ENCODE measurements around the gene EDIL3. TPM values are rescaled to one million over a fixed set of nuclear protein-coding genes. Genes with fewer than 3 reads are reported as not detected.
"Not testable (repeated sequence)": the region's sequence is repeated elsewhere in the genome, so short reads cannot be mapped to it uniquely, and the experiment has no call there.

Gene EDIL3
- total RNA-seq, 2 experiments from 2014 or later = not detected

DNA sequence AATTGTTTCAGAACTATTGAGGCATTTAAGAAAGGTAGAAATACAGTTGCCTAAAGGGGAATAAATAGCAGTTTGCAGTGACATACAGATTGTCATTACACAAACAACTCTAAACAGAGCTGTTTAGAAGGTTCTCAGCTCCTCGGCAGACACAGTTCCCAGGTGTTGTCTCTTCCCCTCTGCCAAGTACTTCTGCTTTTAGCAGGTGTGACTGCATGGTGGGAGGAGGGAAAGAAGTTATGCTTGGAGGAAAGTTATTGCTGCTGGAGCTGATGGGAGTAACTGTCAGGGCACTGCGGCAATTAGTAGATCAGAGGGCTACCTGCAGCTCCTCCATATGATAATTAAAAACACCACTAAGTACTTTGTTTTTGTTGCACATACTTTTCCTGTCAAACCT, 14.5 kb downstream of the EDIL3 start:
- Mint-ChIP-seq H3K9me3 (no peaks in the 10 kb centered on the region), H3K4me1 (no peaks in the 10 kb centered on the region), H3K27ac (no peak overlapping the region), H3K36me3 (ENCODE audit: low read depth) (no peaks in the 10 kb centered on the region), H3K4me3 (no peak overlapping the region), H3K27me3 (no peaks in the 10 kb centered on the region)
- ChIA-PET CTCF (no interaction called here), POLR2A (no interaction called here)
- no peak for DNase-seq

DNA sequence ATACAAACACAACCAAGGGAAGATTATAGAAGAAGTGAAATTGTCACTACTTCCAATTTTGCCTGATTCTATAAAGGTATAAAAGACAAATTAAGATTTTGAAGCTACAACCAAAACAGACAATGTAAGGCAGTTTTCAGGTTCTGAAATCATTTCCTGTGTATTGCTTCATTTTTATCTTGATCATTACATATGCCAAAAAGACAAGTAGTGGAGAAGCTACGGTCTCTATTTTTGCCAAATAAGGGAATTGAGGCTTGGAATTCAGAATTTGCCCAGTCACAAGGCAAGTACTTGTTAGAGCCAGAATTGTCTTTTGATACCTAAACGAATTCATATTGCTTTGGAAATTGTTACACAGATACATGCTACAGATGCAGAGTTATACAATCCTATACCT, 20.6 kb downstream of the EDIL3 start:
- Mint-ChIP-seq H3K9me3 (no peaks in the 10 kb centered on the region), H3K36me3 (ENCODE audit: low read depth) (no peaks in the 10 kb centered on the region), H3K27ac (no peak overlapping the region), H3K4me1 (no peaks in the 10 kb centered on the region), H3K27me3 (no peaks in the 10 kb centered on the region), H3K4me3 (no peak overlapping the region)
- CTCF ChIA-PET = no interaction called here
- POLR2A ChIA-PET = no interaction called here
- no peak for DNase-seq

DNA sequence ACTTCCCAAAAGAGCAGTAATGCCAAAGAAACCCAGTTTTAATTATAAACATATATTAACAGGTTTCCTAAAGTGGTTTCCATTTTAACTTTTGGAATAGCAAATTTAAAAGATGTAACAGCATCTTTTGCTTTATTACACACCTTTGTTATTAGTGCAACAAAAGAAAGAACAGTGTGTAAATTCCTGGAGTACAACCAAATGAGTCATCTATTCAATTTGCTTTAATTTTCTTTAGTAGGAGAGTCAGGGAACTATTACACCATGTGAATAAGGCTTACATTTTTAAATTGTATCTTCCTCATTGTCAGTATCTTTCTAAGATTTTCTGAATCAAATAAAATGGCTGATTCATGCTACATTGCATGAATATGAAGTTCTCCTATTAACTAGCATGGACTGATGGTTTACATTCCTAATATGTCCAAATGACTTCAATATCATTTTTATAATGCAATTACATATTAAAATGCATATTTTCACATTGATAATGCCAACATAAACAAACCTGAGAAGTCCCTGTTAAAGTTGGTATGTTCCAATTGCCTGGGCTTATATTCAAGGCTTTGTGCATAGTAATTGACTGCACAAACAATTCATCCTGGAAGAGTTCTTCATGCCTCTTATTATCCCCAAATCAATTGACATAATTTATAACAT, 22.5 kb downstream of the EDIL3 start:
- CTCF ChIA-PET = no interaction called here
- no peak overlapping the region for H3K27ac Mint-ChIP-seq
- no peaks in the 10 kb centered on the region for H3K27me3 Mint-ChIP-seq
- no peaks in the 10 kb centered on the region for H3K4me1 Mint-ChIP-seq
- H3K36me3 Mint-ChIP-seq (ENCODE audit: low read depth) = no peaks in the 10 kb centered on the region
- H3K4me3 Mint-ChIP-seq = no peak overlapping the region
- no peaks in the 10 kb centered on the region for H3K9me3 Mint-ChIP-seq
- POLR2A ChIA-PET = no interaction called here
- no peak for DNase-seq

DNA sequence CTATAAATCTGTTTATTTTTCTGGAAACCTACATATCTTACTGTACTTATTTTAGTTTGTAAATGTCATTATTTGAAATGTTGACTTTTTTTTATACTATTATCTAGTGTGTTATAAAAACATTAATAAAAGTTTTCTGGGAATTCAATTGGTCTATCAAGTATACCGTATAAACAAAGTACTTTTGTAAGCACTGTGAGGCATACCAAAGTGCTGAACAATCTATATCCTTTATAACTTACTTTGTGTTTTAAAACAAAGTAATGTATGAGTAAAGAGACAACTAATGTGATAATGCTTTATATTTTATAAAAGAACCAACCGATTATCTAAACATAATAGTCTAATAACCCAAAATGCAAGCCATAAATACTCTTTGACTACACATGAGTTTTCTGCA, 23.1 kb downstream of the EDIL3 start:
- Mint-ChIP-seq H3K4me1 (no peaks in the 10 kb centered on the region), H3K4me3 (no peak overlapping the region), H3K36me3 (ENCODE audit: low read depth) (no peaks in the 10 kb centered on the region), H3K27ac (no peak overlapping the region), H3K9me3 (no peaks in the 10 kb centered on the region), H3K27me3 (no peaks in the 10 kb centered on the region)
- CTCF ChIA-PET = no interaction called here
- no peak for DNase-seq
- POLR2A ChIA-PET = no interaction called here

DNA sequence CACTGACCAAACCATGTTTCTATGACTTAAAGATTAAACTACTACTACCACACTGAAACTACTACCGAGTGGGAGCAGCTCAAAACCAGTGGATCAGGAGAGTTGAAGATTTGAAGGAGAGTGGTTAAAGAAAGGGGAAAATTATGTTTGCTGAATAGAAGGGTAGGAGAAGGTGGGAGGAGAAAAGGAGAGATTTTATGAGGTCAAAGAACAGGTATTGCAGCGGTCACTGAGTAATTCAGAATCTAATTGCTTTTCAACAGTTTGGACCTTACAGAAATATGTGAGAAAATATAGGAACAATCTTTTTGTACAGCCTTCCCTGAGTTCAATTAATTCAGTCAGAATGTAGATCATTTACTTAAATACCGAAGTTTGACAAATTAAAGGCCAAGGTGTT, 24.6 kb downstream of the EDIL3 start:
- Mint-ChIP-seq H3K36me3 (ENCODE audit: low read depth) (no peaks in the 10 kb centered on the region), H3K4me1 (no peaks in the 10 kb centered on the region), H3K9me3 (no peaks in the 10 kb centered on the region), H3K4me3 (no peak overlapping the region), H3K27me3 (no peaks in the 10 kb centered on the region), H3K27ac (no peak overlapping the region)
- ChIA-PET CTCF (no interaction called here), POLR2A (no interaction called here)
- no peak for DNase-seq

DNA sequence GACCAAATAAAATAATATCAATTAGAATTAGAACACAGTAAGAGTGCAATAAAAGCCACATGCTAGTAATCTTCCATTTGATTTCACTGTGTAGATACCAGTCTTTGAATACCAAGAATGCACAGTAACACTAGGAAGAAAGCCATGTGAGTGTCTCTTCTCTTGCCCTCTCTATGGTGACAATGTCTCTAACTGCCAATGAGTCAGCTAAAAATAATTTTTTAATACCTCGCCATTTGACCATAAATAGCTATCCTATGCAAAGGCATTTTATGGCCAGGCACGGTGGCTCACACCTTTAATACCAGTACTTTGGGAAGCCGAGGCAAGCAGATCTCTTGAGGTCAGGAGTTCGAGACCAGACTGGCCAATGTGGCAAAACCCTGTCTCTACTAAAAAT, 30.6 kb downstream of the EDIL3 start:
- Mint-ChIP-seq H3K4me3 (no peak overlapping the region), H3K4me1 (no peaks in the 10 kb centered on the region), H3K9me3 (no peaks in the 10 kb centered on the region), H3K36me3 (ENCODE audit: low read depth) (no peaks in the 10 kb centered on the region), H3K27me3 (no peaks in the 10 kb centered on the region), H3K27ac (no peak overlapping the region)
- CTCF ChIA-PET = interaction anchor here (0.8 kb wide), 1 partner anchor 13 kb away, joined by 3 read pairs; no protein-coding TSS in a partner anchor
- POLR2A ChIA-PET = no interaction called here
- DNase-seq = no peak

DNA sequence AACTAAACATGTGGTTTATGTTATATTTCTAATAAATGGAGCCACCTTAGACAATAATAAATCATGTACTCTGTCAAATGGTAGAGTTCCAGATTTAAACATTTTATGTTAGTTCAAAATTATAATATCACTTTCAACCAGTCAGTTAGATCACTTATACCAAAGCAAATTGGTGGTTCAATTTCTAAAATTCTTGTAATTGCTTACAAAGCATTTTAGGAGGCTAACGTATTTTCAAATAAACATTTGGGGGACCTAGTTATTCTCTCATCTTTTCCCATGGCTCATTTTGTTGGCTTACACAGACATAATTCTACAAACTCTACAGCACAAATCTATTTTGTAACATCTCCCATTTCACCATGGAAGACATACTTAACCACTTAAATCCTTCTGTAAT, 39.9 kb downstream of the EDIL3 start:
- no peak for DNase-seq
- H3K36me3 Mint-ChIP-seq (ENCODE audit: low read depth) = no peaks in the 10 kb centered on the region
- ChIA-PET POLR2A (no interaction called here), CTCF (interaction anchor here (0.6 kb wide), 1 partner anchor 132 kb away, joined by 4 read pairs; no protein-coding TSS in a partner anchor)
- no peak overlapping the region for H3K27ac Mint-ChIP-seq
- H3K9me3 Mint-ChIP-seq = no peaks in the 10 kb centered on the region
- no peak overlapping the region for H3K4me3 Mint-ChIP-seq
- H3K27me3 Mint-ChIP-seq = no peaks in the 10 kb centered on the region
- H3K4me1 Mint-ChIP-seq = no peaks in the 10 kb centered on the region

DNA sequence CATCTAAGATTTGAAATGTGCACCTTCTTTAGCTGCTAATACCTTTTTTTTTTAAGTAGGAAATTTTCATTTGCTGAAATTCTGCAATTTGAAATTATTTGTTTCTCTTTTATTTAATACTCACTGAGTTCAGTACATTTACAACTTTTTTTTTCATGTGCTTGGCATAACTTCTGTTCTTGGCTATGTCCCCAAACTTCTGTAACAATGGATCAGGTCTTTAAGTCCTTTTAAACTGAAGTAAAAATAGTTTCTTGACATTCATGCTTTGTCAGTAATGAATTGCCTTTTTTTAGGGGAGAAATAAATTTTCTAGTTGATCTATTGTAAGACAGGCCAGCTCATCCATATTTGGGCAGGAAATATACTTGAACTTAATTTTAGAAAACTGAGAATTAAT, 41.5 kb downstream of the EDIL3 start:
- H3K27ac Mint-ChIP-seq = no peak overlapping the region
- CTCF ChIA-PET = no interaction called here

DNA sequence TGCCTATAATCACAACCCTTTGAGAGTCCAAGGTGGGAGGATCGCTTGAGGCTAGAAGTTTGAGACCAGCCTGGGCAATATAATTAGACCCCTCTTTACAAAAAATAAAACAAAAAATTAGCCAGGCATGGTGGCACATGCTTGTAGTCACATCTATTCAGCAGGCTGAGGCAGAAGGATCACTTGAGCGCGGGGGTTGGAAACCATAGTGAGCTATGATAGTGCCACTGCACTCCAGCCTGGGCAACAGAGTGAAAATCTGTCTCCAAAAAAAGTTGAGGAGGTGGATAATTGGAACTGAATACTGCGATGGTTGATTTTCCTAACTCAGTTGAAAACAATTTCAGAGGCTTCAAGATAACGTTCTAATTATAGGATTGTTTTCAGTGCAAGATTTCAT, 52.6 kb downstream of the EDIL3 start:
- Mint-ChIP-seq H3K4me1 (no peaks in the 10 kb centered on the region), H3K9me3 (peaks cover 2% of the 10 kb centered on the region), H3K36me3 (ENCODE audit: low read depth) (no peaks in the 10 kb centered on the region), H3K4me3 (no peak overlapping the region), H3K27me3 (no peaks in the 10 kb centered on the region), H3K27ac (no peak overlapping the region)
- ChIA-PET POLR2A (no interaction called here), CTCF (interaction anchor here (0.9 kb wide), 1 partner anchor 28 kb away, joined by 3 read pairs; no protein-coding TSS in a partner anchor)
- DNase-seq = no peak

More for the DNA sequence above, 41.5 kb downstream of the EDIL3 start:
- H3K4me1 Mint-ChIP-seq = no peaks in the 10 kb centered on the region
- no peak overlapping the region for H3K4me3 Mint-ChIP-seq
- no peaks in the 10 kb centered on the region for H3K9me3 Mint-ChIP-seq
- H3K36me3 Mint-ChIP-seq (ENCODE audit: low read depth) = no peaks in the 10 kb centered on the region
- POLR2A ChIA-PET = no interaction called here
- H3K27me3 Mint-ChIP-seq = no peaks in the 10 kb centered on the region
- no peak for DNase-seq

DNA sequence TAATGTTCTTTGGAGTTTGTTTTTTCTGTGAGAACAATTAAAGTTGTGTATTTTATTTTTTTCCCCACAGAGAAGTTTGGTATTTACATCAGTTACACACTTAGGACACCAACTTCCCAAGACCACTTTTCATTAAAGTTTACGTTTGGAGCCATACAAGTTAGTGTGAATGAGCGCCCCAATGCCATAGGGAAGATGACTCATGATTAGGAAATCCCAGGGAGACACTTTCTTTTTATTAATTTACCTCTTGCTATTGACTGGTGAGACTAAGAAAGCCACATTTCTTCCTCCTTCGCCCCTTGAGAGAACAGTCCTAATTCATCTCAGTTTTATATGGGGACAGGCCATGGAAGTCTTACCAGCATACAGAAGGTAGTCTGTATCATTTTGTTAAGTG, 57.1 kb downstream of the EDIL3 start:
- Mint-ChIP-seq H3K4me3 (no peak overlapping the region), H3K9me3 (peaks cover 2% of the 10 kb centered on the region), H3K27ac (no peak overlapping the region), H3K27me3 (no peaks in the 10 kb centered on the region), H3K4me1 (no peaks in the 10 kb centered on the region), H3K36me3 (ENCODE audit: low read depth) (no peaks in the 10 kb centered on the region)
- ChIA-PET POLR2A (no interaction called here), CTCF (no interaction called here)
- no peak for DNase-seq

DNA sequence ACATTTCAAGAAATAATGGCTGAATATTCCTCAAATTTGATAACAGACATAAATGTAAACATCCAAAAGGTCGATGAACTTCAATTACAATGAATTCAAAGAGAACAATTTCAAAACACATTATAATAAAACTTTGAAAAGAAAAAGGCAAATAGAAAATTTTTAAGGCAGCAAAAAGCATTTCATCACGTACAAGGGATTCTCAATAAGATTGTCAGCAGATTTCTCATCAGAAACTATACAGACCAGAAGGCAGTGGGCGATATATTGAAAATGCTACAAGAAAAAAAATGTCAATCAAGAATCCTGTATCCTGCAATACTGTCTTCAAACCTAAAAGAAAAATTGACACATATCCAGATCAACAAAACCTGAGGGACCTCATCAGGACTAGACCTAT, 62.0 kb downstream of the EDIL3 start:
- Mint-ChIP-seq H3K27ac (no peak overlapping the region), H3K27me3 (no peaks in the 10 kb centered on the region), H3K9me3 (no peaks in the 10 kb centered on the region), H3K36me3 (ENCODE audit: low read depth) (no peaks in the 10 kb centered on the region), H3K4me1 (no peaks in the 10 kb centered on the region), H3K4me3 (no peak overlapping the region)
- ChIA-PET POLR2A (no interaction called here), CTCF (no interaction called here)
- DNase-seq = no peak

DNA sequence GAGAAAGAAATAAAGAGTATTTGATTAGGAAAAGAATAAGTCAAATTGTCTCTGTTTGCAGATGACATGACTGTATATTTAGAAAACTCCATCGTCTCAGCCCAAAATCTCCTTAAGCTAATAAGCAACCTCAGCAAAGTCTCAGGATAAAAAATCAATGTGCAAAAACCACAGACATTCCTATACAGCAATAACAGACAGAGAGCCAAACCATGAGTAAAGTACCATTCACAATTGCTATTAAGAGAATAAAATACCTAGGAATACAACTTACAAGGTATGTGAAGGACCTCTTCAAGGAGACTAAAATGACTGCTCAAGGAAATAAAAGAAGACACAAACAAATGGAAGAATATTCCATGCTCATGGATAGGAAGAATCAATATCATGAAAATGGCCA, 66.9 kb downstream of the EDIL3 start:
- H3K27me3 Mint-ChIP-seq; H3K27ac Mint-ChIP-seq; H3K4me1 Mint-ChIP-seq; H3K36me3 Mint-ChIP-seq (ENCODE audit: low read depth); H3K9me3 Mint-ChIP-seq; H3K4me3 Mint-ChIP-seq; DNase-seq; CTCF ChIA-PET; POLR2A ChIA-PET: not testable (repeated sequence)

DNA sequence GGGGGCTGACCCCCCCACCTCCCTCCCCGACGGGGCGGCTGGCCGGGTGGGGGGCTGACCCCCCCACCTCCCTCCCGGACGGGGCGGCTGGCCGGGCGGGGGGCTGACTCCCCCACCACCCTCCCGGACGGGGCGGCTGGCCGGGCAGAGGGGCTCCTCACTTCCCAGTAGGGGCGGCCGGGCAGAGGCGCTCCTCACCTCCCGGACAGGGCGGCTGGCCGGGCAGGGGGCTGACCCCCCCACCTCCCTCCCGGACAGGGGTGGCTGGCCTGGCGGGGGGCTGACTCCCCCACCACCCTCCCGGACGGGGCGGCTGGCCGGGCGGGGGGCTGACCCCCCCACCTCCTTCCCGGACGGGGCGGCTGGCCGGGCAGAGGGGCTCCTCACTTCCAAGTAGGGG, 72.4 kb downstream of the EDIL3 start:
- DNase-seq; H3K4me3 Mint-ChIP-seq; CTCF ChIA-PET; H3K36me3 Mint-ChIP-seq (ENCODE audit: low read depth); H3K4me1 Mint-ChIP-seq; POLR2A ChIA-PET; H3K9me3 Mint-ChIP-seq; H3K27ac Mint-ChIP-seq; H3K27me3 Mint-ChIP-seq: not testable (repeated sequence)

DNA sequence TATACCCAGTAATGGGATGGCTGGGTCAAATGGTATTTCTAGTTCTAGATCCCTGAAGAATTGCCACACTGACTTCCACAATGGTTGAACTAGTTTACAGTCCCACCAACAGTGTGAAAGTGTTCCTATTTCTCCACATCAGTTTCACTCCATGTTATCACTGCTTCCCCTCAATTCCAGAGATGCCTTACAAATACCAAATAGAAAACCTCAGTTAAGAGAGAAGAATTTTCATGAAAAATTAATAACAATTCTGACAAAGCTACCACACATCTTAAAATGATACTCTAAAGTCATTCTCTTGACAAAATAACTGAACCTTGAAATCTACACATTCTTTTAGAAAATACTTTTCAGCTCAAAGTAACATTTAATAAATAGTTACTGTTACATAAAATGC, 74.8 kb downstream of the EDIL3 start:
- H3K4me3 Mint-ChIP-seq; H3K27me3 Mint-ChIP-seq; H3K27ac Mint-ChIP-seq; H3K36me3 Mint-ChIP-seq (ENCODE audit: low read depth); H3K4me1 Mint-ChIP-seq; DNase-seq; H3K9me3 Mint-ChIP-seq; CTCF ChIA-PET; POLR2A ChIA-PET: not testable (repeated sequence)
